NB4 (cell line): ENCODE results near the gene SLC25A25.

ENCODE experiments used
- TF ChIP-seq, protein P1 (sequence below): IDR thresholded peaks from one replicate; pipeline ENCODE4 v1.5.1; 2012; ENCODE audit warnings: low read depth, low read length
- TF ChIP-seq, protein P2 (sequence below): IDR thresholded peaks from 2 replicates; pipeline ENCODE4 v1.6.1; 2011; ENCODE audit warnings: low read depth, low read length

DNA sequence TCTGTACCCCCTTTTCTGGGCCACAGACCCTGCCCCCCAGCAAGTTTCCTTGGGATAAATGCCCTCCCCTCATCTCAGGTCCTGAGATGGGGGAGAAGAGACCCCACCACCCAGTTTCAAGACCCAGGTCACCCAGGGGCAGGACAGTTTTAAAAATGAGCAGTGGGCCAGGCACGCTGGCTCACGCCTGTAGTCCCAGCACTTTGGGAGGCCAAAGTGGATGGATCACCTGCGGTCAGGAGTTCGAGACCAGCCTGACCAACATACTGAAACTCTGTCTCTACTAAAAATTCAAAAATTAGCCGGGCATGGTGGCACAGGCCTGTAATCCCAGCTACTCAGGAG lies 53.4 kb downstream of the SLC25A25 start:
- TF ChIP-seq, protein P1, sequence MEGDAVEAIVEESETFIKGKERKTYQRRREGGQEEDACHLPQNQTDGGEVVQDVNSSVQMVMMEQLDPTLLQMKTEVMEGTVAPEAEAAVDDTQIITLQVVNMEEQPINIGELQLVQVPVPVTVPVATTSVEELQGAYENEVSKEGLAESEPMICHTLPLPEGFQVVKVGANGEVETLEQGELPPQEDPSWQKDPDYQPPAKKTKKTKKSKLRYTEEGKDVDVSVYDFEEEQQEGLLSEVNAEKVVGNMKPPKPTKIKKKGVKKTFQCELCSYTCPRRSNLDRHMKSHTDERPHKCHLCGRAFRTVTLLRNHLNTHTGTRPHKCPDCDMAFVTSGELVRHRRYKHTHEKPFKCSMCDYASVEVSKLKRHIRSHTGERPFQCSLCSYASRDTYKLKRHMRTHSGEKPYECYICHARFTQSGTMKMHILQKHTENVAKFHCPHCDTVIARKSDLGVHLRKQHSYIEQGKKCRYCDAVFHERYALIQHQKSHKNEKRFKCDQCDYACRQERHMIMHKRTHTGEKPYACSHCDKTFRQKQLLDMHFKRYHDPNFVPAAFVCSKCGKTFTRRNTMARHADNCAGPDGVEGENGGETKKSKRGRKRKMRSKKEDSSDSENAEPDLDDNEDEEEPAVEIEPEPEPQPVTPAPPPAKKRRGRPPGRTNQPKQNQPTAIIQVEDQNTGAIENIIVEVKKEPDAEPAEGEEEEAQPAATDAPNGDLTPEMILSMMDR, result no peak
- TF ChIP-seq, protein P2, sequence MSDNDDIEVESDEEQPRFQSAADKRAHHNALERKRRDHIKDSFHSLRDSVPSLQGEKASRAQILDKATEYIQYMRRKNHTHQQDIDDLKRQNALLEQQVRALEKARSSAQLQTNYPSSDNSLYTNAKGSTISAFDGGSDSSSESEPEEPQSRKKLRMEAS, result no peak
